GM19035 (cell line): ENCODE data around the gene TWSG1.
"Not testable (repeated sequence)": the region's sequence is repeated elsewhere in the genome, so short reads cannot be mapped to it uniquely, and the experiment has no call there.

Source experiments
- ATAC-seq: cut with Tn5 transposase; IDR thresholded peaks from one replicate; pipeline ENCODE4 v1.9.1; 2021; ENCODE audit not compliant: unreplicated experiment

Gene TWSG1

GRCh38 chr18:9386879-9387278 lies 52.3 kb downstream of the TWSG1 start:
- ATAC-seq = no peak

GRCh38 chr18:9387891-9388290 lies 53.3 kb downstream of the TWSG1 start:
- no peak for ATAC-seq

DNA sequence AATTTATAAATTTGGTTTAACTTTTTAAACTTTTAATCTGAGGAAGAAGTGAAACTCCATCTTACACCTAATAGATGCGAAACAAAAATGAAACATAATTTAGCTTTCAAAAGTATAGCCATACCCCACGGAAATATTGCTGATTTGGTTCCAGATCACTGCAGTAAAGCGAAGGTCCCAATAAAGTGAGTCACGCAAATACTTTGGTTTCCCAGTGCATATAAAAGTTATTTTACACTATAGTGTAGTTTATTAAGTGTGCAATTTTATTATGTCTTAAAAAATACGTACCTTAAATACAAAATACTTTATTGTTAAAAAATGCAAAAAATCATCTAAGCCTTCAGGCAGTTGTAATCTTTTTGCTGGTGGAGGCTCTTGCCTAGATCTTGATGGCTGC lies 55.1 kb downstream of the TWSG1 start:
- no peak for ATAC-seq

GRCh38 chr18:9392726-9393125 lies 58.2 kb downstream of the TWSG1 start:
- ATAC-seq = no peak

DNA sequence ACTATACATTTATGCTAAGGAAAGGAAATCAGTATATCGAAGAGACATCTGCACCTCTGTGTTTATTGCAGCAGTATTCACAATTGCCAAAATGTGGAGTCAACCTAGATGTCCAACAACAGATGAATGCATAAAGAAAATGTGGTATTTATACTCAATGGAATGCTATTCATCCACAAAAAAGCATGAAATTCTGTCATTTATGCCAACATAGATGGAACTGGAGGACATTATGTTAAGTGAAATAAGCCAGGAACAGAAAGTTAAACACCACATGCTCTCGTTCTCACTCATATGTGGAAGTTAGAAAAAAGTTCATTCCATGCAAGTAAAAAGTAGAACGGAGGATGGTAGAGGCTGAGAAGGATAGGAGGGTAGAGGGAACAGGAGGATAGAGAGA lies 59.5 kb downstream of the TWSG1 start:
- ATAC-seq = no peak

DNA sequence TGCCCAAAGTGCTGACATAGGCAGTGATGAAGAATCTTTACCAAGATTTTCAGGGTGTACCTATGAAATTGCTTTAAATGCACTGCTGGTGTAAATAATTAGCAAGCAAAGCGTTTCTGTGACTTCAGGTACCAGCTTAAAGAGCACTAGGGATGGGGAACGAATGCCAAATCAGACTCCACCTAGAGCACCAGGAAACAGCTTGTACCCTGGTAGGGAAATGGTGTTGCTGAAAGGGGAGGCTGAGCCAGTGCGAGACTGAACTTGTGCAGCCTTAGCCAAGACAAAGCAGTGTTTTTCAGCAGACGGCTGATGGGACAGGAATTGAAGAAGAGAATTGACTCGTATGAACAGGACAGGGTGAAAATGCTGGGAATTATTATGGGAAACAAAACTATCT lies 65.6 kb downstream of the TWSG1 start:
- no peak for ATAC-seq

DNA sequence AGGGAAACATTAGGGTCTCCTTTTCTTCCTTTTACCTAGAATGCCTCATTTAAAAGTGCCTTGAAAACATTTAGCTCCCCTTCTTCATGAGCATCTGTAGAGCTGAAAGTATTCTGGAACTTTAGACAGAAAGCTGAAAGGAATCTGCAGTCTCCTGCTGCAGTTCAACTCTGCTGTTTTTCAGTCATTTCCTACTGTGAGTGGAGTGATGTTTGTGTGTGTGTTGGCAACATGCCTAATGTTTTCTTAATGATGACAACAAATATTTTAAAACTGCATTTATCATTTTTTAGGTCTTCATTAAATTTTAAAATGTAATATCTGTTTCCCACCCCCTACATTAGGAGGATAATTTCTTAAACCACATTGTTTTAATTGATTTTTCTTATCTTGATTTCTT lies 66.6 kb downstream of the TWSG1 start:
- no peak for ATAC-seq

DNA sequence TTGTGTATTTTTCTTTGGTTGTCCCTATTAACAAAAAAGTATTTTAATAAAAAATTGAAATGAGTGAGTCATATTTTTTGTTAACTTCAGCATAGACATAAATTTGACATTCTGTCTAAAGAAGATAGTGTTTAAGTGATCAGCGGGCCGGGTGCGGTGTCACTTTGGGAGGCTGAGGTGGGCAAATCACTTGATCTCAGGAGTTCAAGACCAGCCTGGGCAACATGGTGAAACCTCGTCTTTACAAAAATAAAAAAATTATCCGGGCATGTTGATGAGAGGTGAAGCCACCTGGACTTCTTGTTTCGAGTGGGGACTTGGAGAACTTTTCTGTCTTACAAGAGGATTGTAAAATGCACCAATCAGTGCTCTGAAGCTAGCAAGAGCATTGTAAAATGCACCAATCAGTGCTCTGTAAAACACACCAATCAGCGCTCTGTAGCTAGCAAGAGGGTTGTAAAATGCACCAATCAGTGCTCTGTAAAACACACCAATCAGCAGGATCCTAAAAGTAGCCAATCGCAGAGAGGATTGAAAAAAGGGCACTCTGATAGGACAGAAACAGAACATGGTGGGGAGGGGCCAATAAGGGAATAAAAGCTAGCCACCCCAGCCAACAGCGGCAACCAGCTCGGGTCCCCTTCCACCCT lies 67.9 kb downstream of the TWSG1 start:
- ATAC-seq = not testable (repeated sequence)

GRCh38 chr18:9403795-9404564 lies 69.4 kb downstream of the TWSG1 start:
- no peak for ATAC-seq

GRCh38 chr18:9404565-9405060 lies 70.0 kb downstream of the TWSG1 start:
- ATAC-seq = no peak

DNA sequence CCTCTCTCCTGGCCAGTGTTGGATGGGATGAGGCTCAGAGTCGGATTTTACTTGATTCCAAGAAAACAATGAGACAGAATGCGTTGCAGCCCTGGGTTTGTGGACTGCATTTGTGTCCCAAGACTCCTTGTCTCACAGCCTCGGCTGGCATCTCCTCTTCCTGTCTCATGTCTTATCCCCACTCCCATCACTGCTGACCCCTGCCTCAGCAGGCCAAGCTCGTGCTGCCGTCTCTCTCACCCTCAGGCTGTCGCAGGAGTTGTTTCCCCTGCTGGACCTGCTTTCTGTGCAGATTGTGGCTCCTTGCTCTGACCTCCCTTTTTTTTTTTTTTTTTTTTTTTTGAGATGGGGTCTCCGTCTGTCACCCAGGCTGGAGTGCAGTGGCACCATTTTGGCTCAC lies 70.6 kb downstream of the TWSG1 start:
- no peak for ATAC-seq

DNA sequence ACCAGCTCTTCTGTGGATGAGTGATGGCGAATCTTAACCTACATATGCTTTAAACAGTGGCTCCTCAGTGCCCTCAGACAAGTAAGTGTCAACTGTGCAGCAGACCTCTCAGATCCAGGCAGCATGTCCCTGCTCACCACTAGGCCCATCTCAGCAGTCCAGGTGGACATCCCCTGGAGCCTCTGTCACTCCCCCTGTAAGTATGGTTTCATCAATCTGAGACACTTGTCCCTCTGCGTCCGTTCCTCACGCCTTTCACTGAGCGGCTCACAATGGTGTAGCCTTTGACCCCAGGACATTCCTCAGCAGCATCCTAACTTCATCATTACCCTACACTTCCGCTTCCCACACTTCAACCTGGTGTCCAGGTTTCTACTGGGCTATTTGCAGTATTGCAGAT lies 71.4 kb downstream of the TWSG1 start:
- ATAC-seq = no peak

- no peak for ATAC-seq
Measured at GRCh38 chr18:9410515-9410914, 75.9 kb downstream of the TWSG1 start.

GRCh38 chr18:9413576-9413975 lies 79.0 kb downstream of the TWSG1 start:
- ATAC-seq = no peak

GRCh38 chr18:9416563-9417072 lies 82.0 kb downstream of the TWSG1 start:
- no peak for ATAC-seq

- no peak for ATAC-seq
Measured at GRCh38 chr18:9417073-9417851, 82.7 kb downstream of the TWSG1 start.

- no peak for ATAC-seq
Measured at GRCh38 chr18:9418047-9418690, 83.6 kb downstream of the TWSG1 start.

DNA sequence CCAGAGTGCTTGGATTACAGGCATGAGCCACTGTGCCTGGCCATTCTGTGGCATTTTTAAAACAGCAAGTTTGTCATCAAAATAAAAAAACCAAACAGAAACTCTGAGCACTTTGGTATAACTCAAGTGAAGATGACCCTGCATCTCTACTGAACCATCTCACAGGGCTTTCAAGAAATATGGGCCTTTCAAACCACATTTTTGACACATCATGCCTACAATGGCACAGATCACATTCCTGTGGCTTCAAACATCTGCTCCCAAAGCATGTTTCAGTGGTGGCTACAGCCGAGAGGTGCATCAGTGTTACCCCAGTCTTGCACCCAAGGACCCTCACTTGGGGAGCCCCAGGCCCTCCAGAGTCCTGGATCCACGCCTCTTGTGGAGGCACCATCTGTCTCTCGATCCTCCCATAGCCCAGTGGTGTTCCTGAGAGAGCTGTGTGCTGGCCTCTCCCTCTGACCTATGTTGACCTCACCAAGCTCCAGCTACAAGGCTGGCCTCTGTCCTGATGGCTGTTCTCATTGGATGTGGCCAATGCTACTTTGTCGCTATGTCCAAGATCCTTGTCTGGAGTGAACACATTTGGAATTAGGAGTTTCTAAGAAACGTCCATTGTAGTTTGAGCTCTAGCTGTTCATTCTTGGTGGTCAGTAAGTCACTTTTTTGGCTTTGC lies 85.5 kb downstream of the TWSG1 start:
- no peak for ATAC-seq

DNA sequence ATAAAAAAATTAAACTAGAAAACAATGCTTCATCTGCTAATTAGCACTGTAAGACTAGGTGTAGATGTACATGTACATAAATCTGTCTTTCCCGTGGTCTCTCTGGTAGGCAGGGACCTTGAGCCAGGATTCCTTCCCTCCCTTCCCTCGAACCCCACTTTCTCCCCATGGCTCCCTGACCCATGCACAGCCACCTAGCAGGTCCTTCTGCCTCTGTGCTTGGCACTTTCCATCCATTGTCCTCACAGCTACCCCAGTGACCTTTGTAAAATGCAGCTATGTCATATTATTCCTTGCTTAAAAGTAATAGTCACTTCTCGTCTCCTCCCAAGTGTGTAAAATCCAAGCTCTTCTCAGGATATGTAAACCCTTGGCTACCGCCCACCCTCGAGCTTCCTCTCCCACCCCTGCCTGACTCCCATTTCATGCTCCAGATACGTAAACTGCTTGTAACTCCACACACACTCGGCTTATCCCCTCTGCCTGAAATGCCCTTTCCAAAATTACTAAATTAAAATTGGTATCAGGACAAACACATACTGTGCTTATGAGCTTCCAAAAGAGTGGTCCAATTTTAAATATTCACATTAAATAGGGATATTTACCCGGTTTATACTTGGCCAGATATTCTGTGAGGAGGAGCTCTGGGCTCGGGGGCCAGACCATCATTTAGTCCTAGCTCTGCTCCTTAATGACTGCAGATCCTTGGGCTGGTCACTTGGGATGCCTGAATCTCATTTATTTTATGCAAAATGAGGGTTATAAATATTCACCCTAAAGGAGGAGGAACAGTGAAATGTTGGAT lies 86.7 kb downstream of the TWSG1 start:
- no peak for ATAC-seq

- ATAC-seq = no peak
Measured at GRCh38 chr18:9421901-9422327, 87.3 kb downstream of the TWSG1 start.
